GM18498 (cell line): ENCODE data around the gene TMEM237.
"Not testable (repeated sequence)": the region's sequence is repeated elsewhere in the genome, so short reads cannot be mapped to it uniquely, and the experiment has no call there.

Source experiments
- ATAC-seq: cut with Tn5 transposase; IDR thresholded peaks from one replicate; pipeline ENCODE4 v1.9.1; 2021; ENCODE audit warnings: mild to moderate bottlenecking, moderate library complexity; ENCODE audit not compliant: unreplicated experiment

TMEM237 gene

GRCh38 chr2:201643216-201643890 is at the start of gene TMEM237:
TMEM237 (minus strand) TSS chr2:201643503; CDS start chr2:201643400, 103 bp downstream.
- ATAC-seq, result peak; percentile 48

- ATAC-seq, result no peak
Measured at GRCh38 chr2:201685156-201685555, 41.9 kb upstream of the TMEM237 start.

- ATAC-seq, result no peak
Measured at GRCh38 chr2:201680743-201681142, 37.4 kb upstream of the TMEM237 start.

- no peak for ATAC-seq
Measured at GRCh38 chr2:201678401-201678800, 35.1 kb upstream of the TMEM237 start.

- no peak for ATAC-seq
Measured at GRCh38 chr2:201675454-201675853, 32.2 kb upstream of the TMEM237 start.

- no peak for ATAC-seq
Measured at GRCh38 chr2:201674794-201675193, 31.5 kb upstream of the TMEM237 start.

- ATAC-seq, result no peak
Measured at GRCh38 chr2:201674298-201674697, 31.0 kb upstream of the TMEM237 start.

- ATAC-seq, result no peak
Measured at GRCh38 chr2:201673546-201673945, 30.2 kb upstream of the TMEM237 start.

GRCh38 chr2:201671205-201671604 is 27.9 kb upstream of the TMEM237 start:
- not testable (repeated sequence) for ATAC-seq

GRCh38 chr2:201669865-201670264 is 26.6 kb upstream of the TMEM237 start:
- ATAC-seq, result no peak

- no peak for ATAC-seq
Measured at GRCh38 chr2:201668402-201668910, 25.2 kb upstream of the TMEM237 start.

- no peak for ATAC-seq
Measured at GRCh38 chr2:201664334-201664733, 21.0 kb upstream of the TMEM237 start.

- no peak for ATAC-seq
Measured at GRCh38 chr2:201661366-201661765, 18.1 kb upstream of the TMEM237 start.

GRCh38 chr2:201660293-201660895 is 17.1 kb upstream of the TMEM237 start:
- ATAC-seq, result no peak

GRCh38 chr2:201656740-201657139 is 13.4 kb upstream of the TMEM237 start:
- no peak for ATAC-seq

GRCh38 chr2:201656102-201656501 is 12.8 kb upstream of the TMEM237 start:
- no peak for ATAC-seq

- no peak for ATAC-seq
Measured at GRCh38 chr2:201654616-201655384, 11.5 kb upstream of the TMEM237 start.

GRCh38 chr2:201653221-201653620 is 9.9 kb upstream of the TMEM237 start:
- ATAC-seq, result no peak

GRCh38 chr2:201649442-201649841 is 6.1 kb upstream of the TMEM237 start:
- no peak for ATAC-seq

GRCh38 chr2:201647431-201647830 is 4.1 kb upstream of the TMEM237 start:
- ATAC-seq, result no peak

- ATAC-seq, result no peak
Measured at GRCh38 chr2:201644001-201644400, 698 bp upstream of the TMEM237 start.
